Measurements from ENCODE around the gene HCRT.

The HCRT gene

DNA sequence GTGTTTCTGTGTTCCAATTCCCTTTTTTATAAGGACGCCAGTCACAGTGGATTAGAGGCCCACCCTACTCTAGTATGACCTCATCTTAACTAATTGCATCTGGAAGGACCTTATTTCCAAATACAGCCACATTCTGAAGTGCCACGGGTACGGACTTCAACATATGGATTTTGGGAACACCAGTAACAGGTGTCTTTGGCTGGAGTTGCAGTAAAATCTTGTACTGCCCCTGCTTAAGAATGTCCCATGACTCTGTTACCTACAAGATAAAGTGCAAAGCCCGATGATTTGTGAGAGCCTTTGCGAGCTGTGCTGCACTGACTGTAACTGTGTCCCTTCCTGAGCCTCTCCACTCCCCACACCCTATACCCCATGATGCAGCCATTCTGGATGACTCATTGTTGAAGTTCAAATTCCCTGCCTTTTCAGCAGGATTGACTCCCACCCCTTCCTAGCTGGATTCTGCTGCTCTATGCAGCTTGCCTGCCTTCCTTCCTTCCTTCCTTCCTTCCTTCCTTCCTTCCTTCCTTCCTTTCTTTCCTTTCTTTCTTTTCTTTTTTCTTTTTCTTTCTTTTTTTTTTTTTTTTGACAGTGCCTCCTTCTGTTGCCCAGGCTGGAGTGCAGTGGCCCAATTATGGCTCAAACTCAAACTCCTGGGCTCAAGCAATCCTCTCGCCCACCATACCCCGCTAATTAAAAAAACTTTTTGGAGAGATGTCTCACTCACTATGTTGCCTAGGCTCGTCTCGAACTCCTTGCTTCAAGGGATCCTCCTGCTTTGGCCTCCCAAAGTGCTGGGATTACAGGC lies 2.1 kb downstream of the HCRT start (continued):
- TF ChIP-seq ZNF335 (tag by site-specific recombination; conservative IDR thresholded peaks at IDR 0.05): peak; percentile 89
- TF ChIP-seq ZSCAN23 (tag by site-specific recombination; IDR thresholded peaks at IDR 0.05): peak; percentile 85; the same call in 1 of the 2 replicates
- TF ChIP-seq RBAK (tag by site-specific recombination; IDR thresholded peaks at IDR 0.05): 0 out of 2 replicates have a peak, but pooled peaks have one; percentile 72
- TF ChIP-seq, protein P1, sequence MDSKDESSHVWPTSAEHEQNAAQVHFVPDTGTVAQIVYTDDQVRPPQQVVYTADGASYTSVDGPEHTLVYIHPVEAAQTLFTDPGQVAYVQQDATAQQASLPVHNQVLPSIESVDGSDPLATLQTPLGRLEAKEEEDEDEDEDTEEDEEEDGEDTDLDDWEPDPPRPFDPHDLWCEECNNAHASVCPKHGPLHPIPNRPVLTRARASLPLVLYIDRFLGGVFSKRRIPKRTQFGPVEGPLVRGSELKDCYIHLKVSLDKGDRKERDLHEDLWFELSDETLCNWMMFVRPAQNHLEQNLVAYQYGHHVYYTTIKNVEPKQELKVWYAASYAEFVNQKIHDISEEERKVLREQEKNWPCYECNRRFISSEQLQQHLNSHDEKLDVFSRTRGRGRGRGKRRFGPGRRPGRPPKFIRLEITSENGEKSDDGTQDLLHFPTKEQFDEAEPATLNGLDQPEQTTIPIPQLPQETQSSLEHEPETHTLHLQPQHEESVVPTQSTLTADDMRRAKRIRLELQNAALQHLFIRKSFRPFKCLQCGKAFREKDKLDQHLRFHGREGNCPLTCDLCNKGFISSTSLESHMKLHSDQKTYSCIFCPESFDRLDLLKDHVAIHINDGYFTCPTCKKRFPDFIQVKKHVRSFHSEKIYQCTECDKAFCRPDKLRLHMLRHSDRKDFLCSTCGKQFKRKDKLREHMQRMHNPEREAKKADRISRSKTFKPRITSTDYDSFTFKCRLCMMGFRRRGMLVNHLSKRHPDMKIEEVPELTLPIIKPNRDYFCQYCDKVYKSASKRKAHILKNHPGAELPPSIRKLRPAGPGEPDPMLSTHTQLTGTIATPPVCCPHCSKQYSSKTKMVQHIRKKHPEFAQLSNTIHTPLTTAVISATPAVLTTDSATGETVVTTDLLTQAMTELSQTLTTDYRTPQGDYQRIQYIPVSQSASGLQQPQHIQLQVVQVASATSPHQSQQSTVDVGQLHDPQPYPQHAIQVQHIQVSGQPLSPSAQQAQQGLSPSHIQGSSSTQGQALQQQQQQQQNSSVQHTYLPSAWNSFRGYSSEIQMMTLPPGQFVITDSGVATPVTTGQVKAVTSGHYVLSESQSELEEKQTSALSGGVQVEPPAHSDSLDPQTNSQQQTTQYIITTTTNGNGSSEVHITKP (tag by site-specific recombination; IDR thresholded peaks at IDR 0.05): peak; percentile 92
- no peak for TF ChIP-seq ZNF514 (tag by site-specific recombination; IDR thresholded peaks at IDR 0.05)
- TF ChIP-seq ZNF184 (tag by site-specific recombination; IDR thresholded peaks at IDR 0.05): peak; percentile 48; the same call in 1 of the 2 replicates

DNA sequence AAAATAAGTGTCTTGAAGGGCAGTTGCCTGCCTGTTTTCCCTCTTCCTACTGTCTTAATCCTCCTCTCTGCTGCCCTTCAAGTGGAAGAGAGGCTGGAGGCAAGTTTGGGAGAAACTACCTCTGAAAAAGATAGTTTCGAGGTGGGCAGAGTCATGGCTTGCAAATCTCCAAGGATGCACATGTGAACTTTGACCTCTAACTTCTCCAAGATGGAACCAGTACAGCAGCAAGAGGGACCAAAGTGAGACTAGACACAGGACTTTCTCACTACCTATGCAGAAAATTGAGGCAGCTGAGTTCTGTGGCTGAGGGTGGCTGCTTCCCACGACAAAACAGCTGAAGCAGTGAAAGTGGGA lies 3.4 kb downstream of the HCRT start:
- Histone ChIP-seq H3K36me3 (ENCODE audit: control insufficient read depth in 2 of 2, insufficient read depth in 1 of 2, low read length in 2 of 2) (no peaks in the 10 kb centered on the region), H3K27ac (ENCODE audit: extremely low read depth, low read depth, low read length) (no peak overlapping the region), H3K4me3 (ENCODE audit: low read depth, low read length) (no peak overlapping the region), H3K4me1 (ENCODE audit: control insufficient read depth, insufficient read depth, low read length) (no peaks in the 10 kb centered on the region), H3K9me3 (ENCODE audit: control insufficient read depth, insufficient read depth, low read depth, low read length) (no peaks in the 10 kb centered on the region)
- ChIA-PET CTCF (interaction anchor here (0.6 to 1.9 kb wide), 15 partner anchors 8 to 192 kb away, joined by 3 to 8 read pairs (median 3); partner anchors contain the start of gene GHDC), POLR2A (interaction anchor here (0.5 to 1.2 kb wide), 3 partner anchors 13 to 64 kb away, joined by 3 to 22 read pairs (median 4); partner anchors contain the start of gene GHDC)
- TF ChIP-seq ZNF624 (tag by site-specific recombination; IDR thresholded peaks at IDR 0.05) (no peak), REPIN1 (tag by site-specific recombination; IDR thresholded peaks at IDR 0.05; ENCODE audit: low read depth) (no peak), ZSCAN30 (tag by site-specific recombination; IDR thresholded peaks at IDR 0.05) (no peak; the same call in 1 of the 2 replicates), ZNF776 (tag by site-specific recombination; IDR thresholded peaks at IDR 0.05; ENCODE audit: borderline replicate concordance) (no peak)
- TF ChIP-seq, protein P2, sequence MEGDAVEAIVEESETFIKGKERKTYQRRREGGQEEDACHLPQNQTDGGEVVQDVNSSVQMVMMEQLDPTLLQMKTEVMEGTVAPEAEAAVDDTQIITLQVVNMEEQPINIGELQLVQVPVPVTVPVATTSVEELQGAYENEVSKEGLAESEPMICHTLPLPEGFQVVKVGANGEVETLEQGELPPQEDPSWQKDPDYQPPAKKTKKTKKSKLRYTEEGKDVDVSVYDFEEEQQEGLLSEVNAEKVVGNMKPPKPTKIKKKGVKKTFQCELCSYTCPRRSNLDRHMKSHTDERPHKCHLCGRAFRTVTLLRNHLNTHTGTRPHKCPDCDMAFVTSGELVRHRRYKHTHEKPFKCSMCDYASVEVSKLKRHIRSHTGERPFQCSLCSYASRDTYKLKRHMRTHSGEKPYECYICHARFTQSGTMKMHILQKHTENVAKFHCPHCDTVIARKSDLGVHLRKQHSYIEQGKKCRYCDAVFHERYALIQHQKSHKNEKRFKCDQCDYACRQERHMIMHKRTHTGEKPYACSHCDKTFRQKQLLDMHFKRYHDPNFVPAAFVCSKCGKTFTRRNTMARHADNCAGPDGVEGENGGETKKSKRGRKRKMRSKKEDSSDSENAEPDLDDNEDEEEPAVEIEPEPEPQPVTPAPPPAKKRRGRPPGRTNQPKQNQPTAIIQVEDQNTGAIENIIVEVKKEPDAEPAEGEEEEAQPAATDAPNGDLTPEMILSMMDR (tag by site-specific recombination; IDR thresholded peaks at IDR 0.05): no peak
- TF ChIP-seq, protein P3, sequence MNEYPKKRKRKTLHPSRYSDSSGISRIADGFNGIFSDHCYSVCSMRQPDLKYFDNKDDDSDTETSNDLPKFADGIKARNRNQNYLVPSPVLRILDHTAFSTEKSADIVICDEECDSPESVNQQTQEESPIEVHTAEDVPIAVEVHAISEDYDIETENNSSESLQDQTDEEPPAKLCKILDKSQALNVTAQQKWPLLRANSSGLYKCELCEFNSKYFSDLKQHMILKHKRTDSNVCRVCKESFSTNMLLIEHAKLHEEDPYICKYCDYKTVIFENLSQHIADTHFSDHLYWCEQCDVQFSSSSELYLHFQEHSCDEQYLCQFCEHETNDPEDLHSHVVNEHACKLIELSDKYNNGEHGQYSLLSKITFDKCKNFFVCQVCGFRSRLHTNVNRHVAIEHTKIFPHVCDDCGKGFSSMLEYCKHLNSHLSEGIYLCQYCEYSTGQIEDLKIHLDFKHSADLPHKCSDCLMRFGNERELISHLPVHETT (tag by site-specific recombination; IDR thresholded peaks at IDR 0.05): no peak
- TF ChIP-seq, protein P4, sequence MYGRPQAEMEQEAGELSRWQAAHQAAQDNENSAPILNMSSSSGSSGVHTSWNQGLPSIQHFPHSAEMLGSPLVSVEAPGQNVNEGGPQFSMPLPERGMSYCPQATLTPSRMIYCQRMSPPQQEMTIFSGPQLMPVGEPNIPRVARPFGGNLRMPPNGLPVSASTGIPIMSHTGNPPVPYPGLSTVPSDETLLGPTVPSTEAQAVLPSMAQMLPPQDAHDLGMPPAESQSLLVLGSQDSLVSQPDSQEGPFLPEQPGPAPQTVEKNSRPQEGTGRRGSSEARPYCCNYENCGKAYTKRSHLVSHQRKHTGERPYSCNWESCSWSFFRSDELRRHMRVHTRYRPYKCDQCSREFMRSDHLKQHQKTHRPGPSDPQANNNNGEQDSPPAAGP (tag by site-specific recombination; IDR thresholded peaks at IDR 0.05): no peak
- TF ChIP-seq, protein P5, sequence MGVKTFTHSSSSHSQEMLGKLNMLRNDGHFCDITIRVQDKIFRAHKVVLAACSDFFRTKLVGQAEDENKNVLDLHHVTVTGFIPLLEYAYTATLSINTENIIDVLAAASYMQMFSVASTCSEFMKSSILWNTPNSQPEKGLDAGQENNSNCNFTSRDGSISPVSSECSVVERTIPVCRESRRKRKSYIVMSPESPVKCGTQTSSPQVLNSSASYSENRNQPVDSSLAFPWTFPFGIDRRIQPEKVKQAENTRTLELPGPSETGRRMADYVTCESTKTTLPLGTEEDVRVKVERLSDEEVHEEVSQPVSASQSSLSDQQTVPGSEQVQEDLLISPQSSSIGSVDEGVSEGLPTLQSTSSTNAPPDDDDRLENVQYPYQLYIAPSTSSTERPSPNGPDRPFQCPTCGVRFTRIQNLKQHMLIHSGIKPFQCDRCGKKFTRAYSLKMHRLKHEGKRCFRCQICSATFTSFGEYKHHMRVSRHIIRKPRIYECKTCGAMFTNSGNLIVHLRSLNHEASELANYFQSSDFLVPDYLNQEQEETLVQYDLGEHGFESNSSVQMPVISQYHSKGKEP (tag by site-specific recombination; IDR thresholded peaks at IDR 0.05): no peak
- TF ChIP-seq, protein P6, sequence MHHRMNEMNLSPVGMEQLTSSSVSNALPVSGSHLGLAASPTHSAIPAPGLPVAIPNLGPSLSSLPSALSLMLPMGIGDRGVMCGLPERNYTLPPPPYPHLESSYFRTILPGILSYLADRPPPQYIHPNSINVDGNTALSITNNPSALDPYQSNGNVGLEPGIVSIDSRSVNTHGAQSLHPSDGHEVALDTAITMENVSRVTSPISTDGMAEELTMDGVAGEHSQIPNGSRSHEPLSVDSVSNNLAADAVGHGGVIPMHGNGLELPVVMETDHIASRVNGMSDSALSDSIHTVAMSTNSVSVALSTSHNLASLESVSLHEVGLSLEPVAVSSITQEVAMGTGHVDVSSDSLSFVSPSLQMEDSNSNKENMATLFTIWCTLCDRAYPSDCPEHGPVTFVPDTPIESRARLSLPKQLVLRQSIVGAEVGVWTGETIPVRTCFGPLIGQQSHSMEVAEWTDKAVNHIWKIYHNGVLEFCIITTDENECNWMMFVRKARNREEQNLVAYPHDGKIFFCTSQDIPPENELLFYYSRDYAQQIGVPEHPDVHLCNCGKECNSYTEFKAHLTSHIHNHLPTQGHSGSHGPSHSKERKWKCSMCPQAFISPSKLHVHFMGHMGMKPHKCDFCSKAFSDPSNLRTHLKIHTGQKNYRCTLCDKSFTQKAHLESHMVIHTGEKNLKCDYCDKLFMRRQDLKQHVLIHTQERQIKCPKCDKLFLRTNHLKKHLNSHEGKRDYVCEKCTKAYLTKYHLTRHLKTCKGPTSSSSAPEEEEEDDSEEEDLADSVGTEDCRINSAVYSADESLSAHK (tag by site-specific recombination; IDR thresholded peaks at IDR 0.05): peak; percentile 67

Data from HEK293 (cell line).